Central memory CD8-positive, alpha-beta T cell (primary cell): ENCODE results near the gene GRIN2C.

Source experiments
- ATAC-seq: fragments of 150-1000 bp; cut with Tn5 transposase; replicated peaks from 2 replicates; pipeline ENCODE4 v1.10.0; 2022; ENCODE audit warnings: mild to moderate bottlenecking, moderate FRiP score, moderate number of reproducible peaks; ENCODE audit not compliant: poor library complexity, severe bottlenecking; ENCODE audit errors: extremely low read depth
- DNase-seq, 2 donors: peaks; one replicate each; pipeline ENCODE4 v3.0.0; 2021; ENCODE audit warnings: low spot score in 2 of 2
- H3K27ac Mint-ChIP-seq: one replicate; pipeline ENCODE4 v1.8.0; 2022; ENCODE audit warnings: low read depth, mild to moderate bottlenecking, moderate library complexity, mixed read lengths
- H3K27me3 Mint-ChIP-seq: one replicate; pipeline ENCODE4 v1.8.0; 2022; ENCODE audit warnings: mixed read lengths
- H3K36me3 Mint-ChIP-seq: one replicate; pipeline ENCODE4 v1.8.0; 2022; ENCODE audit warnings: mild to moderate bottlenecking, moderate library complexity, mixed read lengths; ENCODE audit not compliant: insufficient read depth
- H3K4me1 Mint-ChIP-seq: one replicate; pipeline ENCODE4 v1.8.0; 2022; ENCODE audit warnings: mixed read lengths
- H3K4me3 Mint-ChIP-seq: one replicate; pipeline ENCODE4 v1.8.0; 2022; ENCODE audit warnings: mild to moderate bottlenecking, moderate library complexity, mixed read lengths
- H3K9me3 Mint-ChIP-seq: one replicate; pipeline ENCODE4 v1.8.0; 2022; ENCODE audit warnings: mixed read lengths

The GRIN2C gene

DNA sequence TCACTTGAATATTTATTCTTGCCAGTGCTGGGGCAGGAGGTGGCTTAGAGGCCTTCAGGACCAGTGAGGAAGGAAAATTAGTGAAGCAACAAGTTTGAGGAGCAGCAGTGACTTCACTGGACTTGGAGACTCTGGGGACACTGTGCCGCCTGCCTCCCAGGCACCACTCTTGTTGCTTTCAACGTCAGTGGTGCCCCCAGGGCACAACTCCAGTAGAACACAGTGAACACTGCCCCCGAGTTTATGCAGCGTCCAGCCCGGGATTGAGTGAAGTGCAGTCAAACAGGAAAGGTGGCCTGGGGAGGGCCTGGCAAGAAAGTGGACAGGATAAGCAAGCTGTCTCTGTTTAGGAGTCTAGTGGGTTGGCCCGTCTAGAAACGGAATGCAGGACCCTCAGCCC lies 59.2 kb downstream of the GRIN2C start:
- ATAC-seq = no peak
- no peak for DNase-seq

DNA sequence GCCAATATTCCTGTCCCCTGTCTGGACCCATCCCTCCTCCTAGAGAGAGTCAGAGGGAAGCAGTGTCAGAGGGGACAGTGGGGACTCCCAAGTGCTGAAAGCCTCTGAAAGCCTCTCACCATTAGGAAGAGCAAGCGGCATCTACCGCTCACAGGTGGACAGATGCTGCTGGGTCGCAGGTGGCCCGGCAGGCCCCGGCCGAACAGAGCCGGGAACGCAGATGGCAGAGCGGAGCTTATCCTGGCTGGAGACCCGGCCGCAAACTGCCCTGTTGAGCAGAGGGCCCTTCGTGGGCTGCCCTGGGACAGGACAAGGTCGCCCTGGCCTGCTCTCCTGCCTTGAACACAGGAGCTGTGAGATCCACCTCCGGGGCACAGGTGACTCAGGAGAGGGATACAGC lies 60.6 kb downstream of the GRIN2C start:
- H3K36me3 Mint-ChIP-seq = peaks cover 18% of the 10 kb centered on the region
- H3K27ac Mint-ChIP-seq = no peak overlapping the region
- no peak for ATAC-seq
- no peak for DNase-seq
- no peaks in the 10 kb centered on the region for H3K9me3 Mint-ChIP-seq
- H3K4me1 Mint-ChIP-seq = no peaks in the 10 kb centered on the region
- no peak overlapping the region for H3K4me3 Mint-ChIP-seq
- no peaks in the 10 kb centered on the region for H3K27me3 Mint-ChIP-seq

More for the DNA sequence above, 59.2 kb downstream of the GRIN2C start:
- Mint-ChIP-seq H3K4me3 (no peak overlapping the region), H3K9me3 (no peaks in the 10 kb centered on the region), H3K4me1 (no peaks in the 10 kb centered on the region), H3K27me3 (no peaks in the 10 kb centered on the region), H3K36me3 (peaks cover 22% of the 10 kb centered on the region), H3K27ac (no peak overlapping the region)

DNA sequence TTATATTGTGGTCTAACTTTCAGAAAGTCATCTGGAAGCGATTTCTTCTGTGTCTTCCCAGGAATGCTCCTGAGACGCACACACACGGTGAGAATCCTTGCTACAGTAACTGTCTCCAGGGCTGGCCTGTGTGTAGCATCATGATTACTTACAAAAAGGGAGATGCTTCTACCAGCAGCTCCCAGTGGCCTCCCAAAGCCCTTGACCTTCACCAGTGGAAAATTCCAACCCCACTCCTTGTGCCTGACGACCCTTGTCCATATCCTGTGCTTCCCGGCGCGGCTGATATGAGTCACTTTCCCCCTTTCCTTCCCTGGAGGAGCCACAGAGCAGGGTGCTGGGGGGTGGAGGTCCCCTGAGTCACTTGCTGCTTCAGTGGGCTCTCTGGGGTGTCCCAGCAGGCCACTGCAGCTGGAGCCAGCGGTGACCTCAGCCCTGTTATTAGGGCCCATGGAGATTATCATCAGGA lies 61.4 kb downstream of the GRIN2C start:
- DNase-seq (no peak), ATAC-seq (no peak)
- Mint-ChIP-seq H3K4me1 (no peaks in the 10 kb centered on the region), H3K4me3 (no peak overlapping the region), H3K27ac (no peak overlapping the region), H3K27me3 (no peaks in the 10 kb centered on the region), H3K36me3 (peaks cover 18% of the 10 kb centered on the region), H3K9me3 (no peaks in the 10 kb centered on the region)

DNA sequence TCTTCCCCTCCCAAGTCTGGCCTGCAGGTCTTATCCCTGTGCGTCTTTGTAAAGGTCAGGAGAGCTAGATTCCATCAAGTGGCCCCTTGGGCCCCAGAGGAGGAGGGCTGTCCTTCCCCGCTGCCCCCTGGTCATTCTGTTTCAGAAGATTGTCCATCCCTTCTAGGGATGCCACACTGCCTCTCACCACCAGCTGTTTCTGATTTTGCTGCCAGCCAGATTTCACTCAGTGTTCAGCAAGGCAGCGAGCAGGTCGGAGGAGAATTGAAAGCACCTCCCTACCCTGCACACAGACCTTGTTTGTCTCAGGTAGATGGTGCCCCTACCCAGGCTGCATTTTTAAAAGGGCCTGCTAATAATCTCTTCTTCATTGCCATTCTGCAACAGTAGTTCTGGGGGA lies 61.9 kb downstream of the GRIN2C start:
- peaks cover 17% of the 10 kb centered on the region for H3K36me3 Mint-ChIP-seq
- no peak overlapping the region for H3K27ac Mint-ChIP-seq
- no peaks in the 10 kb centered on the region for H3K9me3 Mint-ChIP-seq
- no peak overlapping the region for H3K4me3 Mint-ChIP-seq
- DNase-seq (no peak), ATAC-seq (no peak)
- H3K4me1 Mint-ChIP-seq = no peaks in the 10 kb centered on the region
- no peaks in the 10 kb centered on the region for H3K27me3 Mint-ChIP-seq

DNA sequence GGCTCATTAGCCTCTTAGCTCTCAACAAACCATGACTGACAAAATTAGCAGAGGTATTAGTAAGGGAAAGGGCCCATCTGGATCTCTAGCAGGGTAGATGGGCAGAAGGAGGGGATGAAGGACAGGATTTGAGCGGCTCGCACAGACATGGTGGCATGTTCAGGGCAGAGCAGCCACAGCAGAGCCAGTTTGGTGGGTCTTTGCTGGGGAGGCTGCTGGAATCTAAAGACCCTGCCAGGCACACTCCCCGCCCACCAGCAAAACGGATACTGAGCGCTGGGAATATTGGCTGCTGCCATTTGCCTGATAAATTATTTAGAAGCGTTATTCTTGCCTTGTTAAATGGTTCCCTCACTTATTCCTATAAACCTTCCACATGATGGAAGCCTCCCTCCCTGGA lies 62.8 kb downstream of the GRIN2C start:
- Mint-ChIP-seq H3K27me3 (no peaks in the 10 kb centered on the region), H3K36me3 (peaks cover 18% of the 10 kb centered on the region)
- ATAC-seq = no peak

DNA sequence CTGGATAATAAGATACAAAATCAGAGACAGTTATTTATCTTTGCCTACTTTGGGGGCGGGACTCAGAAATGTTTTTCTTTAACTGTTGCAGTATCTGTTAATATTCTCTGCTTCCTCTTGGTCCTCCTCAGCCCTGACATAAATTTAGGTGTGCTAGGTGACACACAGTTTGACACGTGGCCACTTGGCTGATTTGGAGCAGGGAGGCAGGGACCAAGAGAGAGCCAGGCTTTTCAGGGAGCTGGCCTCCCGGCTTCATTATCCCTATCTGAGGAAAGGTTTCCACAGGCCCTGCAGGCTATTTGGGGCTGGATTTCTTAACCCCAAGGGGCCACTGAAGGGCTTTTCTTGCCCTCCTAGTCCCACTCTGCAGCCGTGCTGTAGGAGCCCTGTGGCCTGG lies 63.5 kb downstream of the GRIN2C start:
- ATAC-seq (no peak), DNase-seq (no peak)
- H3K27ac Mint-ChIP-seq = no peak overlapping the region
- peaks cover 6% of the 10 kb centered on the region for H3K4me1 Mint-ChIP-seq
- H3K36me3 Mint-ChIP-seq = peaks cover 18% of the 10 kb centered on the region
- no peaks in the 10 kb centered on the region for H3K27me3 Mint-ChIP-seq
- H3K4me3 Mint-ChIP-seq = no peak overlapping the region
- no peaks in the 10 kb centered on the region for H3K9me3 Mint-ChIP-seq

More for the DNA sequence above, 62.8 kb downstream of the GRIN2C start:
- H3K9me3 Mint-ChIP-seq = no peaks in the 10 kb centered on the region
- no peak for DNase-seq
- H3K4me1 Mint-ChIP-seq = no peaks in the 10 kb centered on the region
- H3K4me3 Mint-ChIP-seq = no peak overlapping the region
- no peak overlapping the region for H3K27ac Mint-ChIP-seq

DNA sequence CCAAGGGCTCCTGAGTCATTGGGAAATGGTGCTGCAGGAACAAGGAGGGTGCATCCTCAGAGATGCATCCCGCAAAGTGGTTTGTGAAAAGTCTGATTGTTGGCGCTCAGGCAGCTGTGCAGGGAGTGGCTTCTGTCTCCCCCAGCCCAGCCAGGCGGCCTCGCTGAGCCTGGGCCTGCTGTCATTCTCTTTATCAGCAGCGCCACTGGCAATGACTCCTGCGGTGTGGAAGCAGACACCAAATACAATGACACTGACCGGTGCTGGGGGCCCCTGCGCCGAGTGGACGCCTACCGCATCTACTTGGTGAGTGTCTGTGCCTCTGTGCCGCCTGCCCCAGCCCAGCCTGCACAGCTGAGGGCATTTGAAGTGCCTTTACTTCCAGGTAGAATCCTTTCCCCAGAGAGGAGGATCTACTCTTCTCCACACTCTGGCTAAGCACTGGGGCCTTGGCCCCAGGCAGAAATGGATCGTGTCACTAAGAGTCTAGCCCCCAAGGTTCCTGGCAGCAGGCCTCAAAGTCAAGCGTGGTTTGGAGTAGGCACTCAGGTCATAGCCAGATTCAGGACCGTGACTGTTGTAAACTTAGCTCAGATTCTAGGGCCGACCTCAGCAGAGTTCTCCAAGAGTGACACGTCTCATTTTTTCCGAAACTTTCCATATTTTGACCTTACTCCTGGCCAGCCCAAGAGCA lies 64.2 kb downstream of the GRIN2C start:
- H3K4me3 Mint-ChIP-seq = no peak overlapping the region
- no peaks in the 10 kb centered on the region for H3K9me3 Mint-ChIP-seq
- H3K4me1 Mint-ChIP-seq = peaks cover 12% of the 10 kb centered on the region
- no peak for ATAC-seq
- no peak for DNase-seq
- peaks cover 22% of the 10 kb centered on the region for H3K36me3 Mint-ChIP-seq
- H3K27ac Mint-ChIP-seq = no peak overlapping the region
- no peaks in the 10 kb centered on the region for H3K27me3 Mint-ChIP-seq

DNA sequence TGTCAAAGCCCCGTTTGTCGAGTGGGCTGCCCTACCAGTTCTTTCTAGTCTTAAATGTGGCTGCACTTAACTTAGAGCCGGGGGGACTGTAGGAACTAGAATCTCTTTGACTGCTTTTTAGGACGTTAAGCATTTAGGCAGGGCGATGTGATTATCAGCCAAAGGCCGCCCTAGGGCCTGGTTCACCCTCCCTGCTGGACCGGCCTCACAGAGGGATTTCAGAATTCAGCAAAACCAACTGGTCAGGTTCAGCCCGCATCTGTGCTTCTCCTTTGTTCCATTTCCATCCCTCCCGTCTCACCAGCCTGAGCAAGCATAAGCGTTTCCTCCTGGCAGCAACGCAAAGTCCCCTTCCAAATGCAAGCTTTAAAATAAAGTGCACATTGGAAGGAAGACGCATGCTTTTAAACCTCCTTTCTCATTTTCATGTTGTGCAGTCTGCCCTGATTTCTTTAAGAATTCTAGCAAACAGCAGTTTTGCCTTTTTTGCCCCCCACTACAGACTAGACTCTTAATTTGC lies 67.0 kb downstream of the GRIN2C start:
- ATAC-seq = no peak
- Mint-ChIP-seq H3K27me3 (no peaks in the 10 kb centered on the region), H3K4me1 (peaks cover 24% of the 10 kb centered on the region), H3K9me3 (no peaks in the 10 kb centered on the region), H3K36me3 (peaks cover 30% of the 10 kb centered on the region), H3K27ac (no peak overlapping the region), H3K4me3 (no peak overlapping the region)
- no peak for DNase-seq
